ENCODE data around the gene RITA1.
"Not testable (repeated sequence)": the region's sequence is repeated elsewhere in the genome, so short reads cannot be mapped to it uniquely, and the experiment has no call there.

Gene RITA1

GRCh38 chr12:113185180-113186032 lies at the start of gene RITA1, which contains the start of gene DDX54:
TSS of gene RITA1 (plus strand) at chr12:113185721. CDS start at chr12:113186747, 1,026 bp downstream.
TSS of gene DDX54 (minus strand) at chr12:113185478. CDS start at chr12:113185451, 27 bp downstream.
- peak; percentile 34 for DNase-seq

- no peak for DNase-seq
Measured at GRCh38 chr12:113136128-113136989, 49.2 kb upstream of the RITA1 start.

- DNase-seq: no peak
Measured at GRCh38 chr12:113136990-113137511, 48.5 kb upstream of the RITA1 start.

- no peak for DNase-seq
Measured at GRCh38 chr12:113137861-113138783, 47.4 kb upstream of the RITA1 start.

- DNase-seq: no peak
Measured at GRCh38 chr12:113138826-113139225, 46.7 kb upstream of the RITA1 start.

GRCh38 chr12:113140706-113141105 lies 44.8 kb upstream of the RITA1 start:
- DNase-seq: no peak

GRCh38 chr12:113141716-113142115 lies 43.8 kb upstream of the RITA1 start:
- DNase-seq: not testable (repeated sequence)

GRCh38 chr12:113142173-113142885 lies 43.2 kb upstream of the RITA1 start:
- DNase-seq: no peak

- no peak for DNase-seq
Measured at GRCh38 chr12:113142886-113143332, 42.6 kb upstream of the RITA1 start.

- DNase-seq: no peak
Measured at GRCh38 chr12:113143959-113144358, 41.6 kb upstream of the RITA1 start.

- DNase-seq: no peak
Measured at GRCh38 chr12:113144806-113145205, 40.7 kb upstream of the RITA1 start.

GRCh38 chr12:113145720-113146551 lies 39.6 kb upstream of the RITA1 start:
- no peak for DNase-seq

- no peak for DNase-seq
Measured at GRCh38 chr12:113146999-113147398, 38.5 kb upstream of the RITA1 start.

- DNase-seq: peak; percentile 73
Measured at GRCh38 chr12:113149361-113150150, 36.0 kb upstream of the RITA1 start, which contains the start of gene CFAP73. TSS of gene CFAP73 (plus strand) at chr12:113149724. CDS start at chr12:113149858, 134 bp downstream.

- no peak for DNase-seq
Measured at GRCh38 chr12:113151655-113152054, 33.9 kb upstream of the RITA1 start.

- DNase-seq: no peak
Measured at GRCh38 chr12:113152196-113152834, 33.2 kb upstream of the RITA1 start.

GRCh38 chr12:113152835-113153814 lies 32.4 kb upstream of the RITA1 start:
- peak; percentile 65 for DNase-seq

Measured in NCI-H1048 (cell line).